Gastroesophageal sphincter (tissue), 4 donors: Measurements from ENCODE around the gene SNX24. TPM values are rescaled to one million over a fixed set of nuclear protein-coding genes. Genes with fewer than 3 reads are reported as not detected.

Experiments
- ATAC-seq: fragments of 150-250 bp; one replicate; pipeline ENCODE4 v1.9.1; 2016; ENCODE audit warnings: mild to moderate bottlenecking, moderate library complexity
- H3K27ac ChIP-seq, 4 donors: fragments of 200-600 bp; sonication (generic) in 3 of 4; 1 replicate in 3 of 4; 2 replicates in 1 of 4; pipeline ENCODE4 v1.5.1; 2016 to 2019
- H3K27me3 ChIP-seq: fragments of 200-600 bp; sonication (generic); one replicate; pipeline ENCODE4 v1.5.1; 2019
- H3K36me3 ChIP-seq, 2 donors: fragments of 200-600 bp; sonication (generic); one replicate each; pipeline ENCODE4 v1.5.1; 2019; ENCODE audit warnings: control low read depth in 1 of 2
- H3K4me1 ChIP-seq, 3 donors: fragments of 200-600 bp; sonication (generic); 1 replicate in 2 of 3; 2 replicates in 1 of 3; pipeline ENCODE4 v1.5.1; 2016 to 2019; ENCODE audit warnings: control low read depth in 2 of 3
- H3K4me3 ChIP-seq, 2 donors: fragments of 200-600 bp; sonication (generic); one replicate each; pipeline ENCODE4 v1.5.1; 2019; ENCODE audit warnings: mild to moderate bottlenecking in 1 of 2, moderate library complexity in 1 of 2
- H3K9me3 ChIP-seq, 3 donors: fragments of 200-600 bp; sonication (generic); one replicate each; pipeline ENCODE4 v1.5.1; 2017 to 2019; ENCODE audit warnings: control low read depth in 2 of 3
- CTCF ChIP-seq, 4 experiments: fragments of 200-600 bp in 2 of 4; fragments of 450-650 bp in 2 of 4; sonication (generic) in 1 of 4; IDR thresholded peaks; one replicate each; pipeline ENCODE4 v1.5.1; 2017 to 2019; ENCODE audit warnings: antibody characterized with exemption in 4 of 4, mild to moderate bottlenecking in 2 of 4, moderate library complexity in 2 of 4
- EP300 ChIP-seq: sonication (generic); formaldehyde crosslinking; IDR thresholded peaks from one replicate; pipeline ENCODE4 v1.6.1; 2017; ENCODE audit warnings: antibody characterized with exemption, mild to moderate bottlenecking
- POLR2A ChIP-seq, 2 donors: fragments of 450-650 bp; IDR thresholded peaks; one replicate each; pipeline ENCODE4 v1.6.1; 2017; ENCODE audit warnings: antibody characterized with exemption in 2 of 2, mild to moderate bottlenecking in 2 of 2, moderate library complexity in 1 of 2
- POLR2AphosphoS5 ChIP-seq: sonication (generic); formaldehyde crosslinking; IDR thresholded peaks from one replicate; pipeline ENCODE4 v1.6.1; 2017; ENCODE audit warnings: antibody characterized with exemption
- WGBS, 2 donors: methylation state at CpG; one replicate each; pipeline ENCODE4 v1.1.5; 2018; ENCODE audit warnings: low coverage in 1 of 2; 5-methylcytosine and 5-hydroxymethylcytosine counted together
- total RNA-seq, 4 donors: library from RNA; depleted of rRNA; stranded (reverse); fragments of >200 nt; gene quantifications; one replicate each; pipeline ENCODE4 v1.1.0, GENCODE V29; 2016

Gene SNX24
- total RNA-seq, 4 donors from 2014 or later = 10.1 to 33.6 (median 14.8) TPM

GRCh38 chr5:123001808-123002207 lies 156.4 kb downstream of the SNX24 start:
- no peak overlapping the region for H3K4me3 ChIP-seq
- 76 to 86% methylated on average over 4 to 7 of the region's 7 CpGs for WGBS, 2 donors
- H3K36me3 ChIP-seq = peaks cover 0 to 26% of the 10 kb centered on the region in 2 donors
- ATAC-seq = no peak
- no peaks in the 10 kb centered on the region for H3K9me3 ChIP-seq
- no peaks in the 10 kb centered on the region for H3K4me1 ChIP-seq
- no peak overlapping the region for H3K27ac ChIP-seq
- H3K27me3 ChIP-seq = no peaks in the 10 kb centered on the region
- TF ChIP-seq POLR2A (IDR thresholded peaks at IDR 0.05) = no peak
- TF ChIP-seq EP300 = no peak
- no peak for TF ChIP-seq POLR2AphosphoS5
- no peak for TF ChIP-seq CTCF (IDR thresholded peaks at IDR 0.05)

GRCh38 chr5:123007182-123007581 lies 161.8 kb downstream of the SNX24 start:
- H3K27me3 ChIP-seq = no peaks in the 10 kb centered on the region
- TF ChIP-seq EP300 = no peak
- TF ChIP-seq POLR2A (IDR thresholded peaks at IDR 0.05) = no peak
- TF ChIP-seq POLR2AphosphoS5 = no peak
- TF ChIP-seq CTCF (IDR thresholded peaks at IDR 0.05) = no peak
- peaks cover 0 to 29% of the 10 kb centered on the region in 2 donors for H3K36me3 ChIP-seq
- H3K4me3 ChIP-seq = no peak overlapping the region
- no peaks in the 10 kb centered on the region for H3K4me1 ChIP-seq
- H3K27ac ChIP-seq = no peak overlapping the region
- ATAC-seq = no peak
- no peaks in the 10 kb centered on the region for H3K9me3 ChIP-seq
- 93 to 100% methylated on average over 3 to 6 of the region's 6 CpGs for WGBS, 2 donors

- no peak overlapping the region for H3K27ac ChIP-seq
- ATAC-seq = no peak
- TF ChIP-seq CTCF (IDR thresholded peaks at IDR 0.05) (no peak), EP300 (no peak), POLR2AphosphoS5 (no peak), POLR2A (IDR thresholded peaks at IDR 0.05) (no peak)
- no peaks in the 10 kb centered on the region for H3K27me3 ChIP-seq
- H3K4me1 ChIP-seq = no peaks in the 10 kb centered on the region
- no peak overlapping the region for H3K4me3 ChIP-seq
- peaks cover 0 to 25% of the 10 kb centered on the region in 2 donors for H3K36me3 ChIP-seq
- no peaks in the 10 kb centered on the region for H3K9me3 ChIP-seq
- 86 to 87% methylated on average over 4 to 6 of the region's 6 CpGs for WGBS, 2 donors
Measured at GRCh38 chr5:123007754-123008153, 162.3 kb downstream of the SNX24 start.

GRCh38 chr5:123012321-123012720 lies 166.9 kb downstream of the SNX24 start:
- no peak for ATAC-seq
- Histone ChIP-seq H3K9me3 (no peaks in the 10 kb centered on the region), H3K27ac (no peak overlapping the region), H3K4me3 (no peak overlapping the region), H3K36me3 (peaks cover 0 to 15% of the 10 kb centered on the region in 2 donors), H3K4me1 (no peaks in the 10 kb centered on the region), H3K27me3 (no peaks in the 10 kb centered on the region)
- WGBS, 2 donors = 60 to 74% methylated on average over 1 of the region's 1 CpG
- no peak for TF ChIP-seq EP300
- TF ChIP-seq POLR2A (IDR thresholded peaks at IDR 0.05) = no peak
- no peak for TF ChIP-seq CTCF (IDR thresholded peaks at IDR 0.05)
- no peak for TF ChIP-seq POLR2AphosphoS5

GRCh38 chr5:123014689-123015088 lies 169.3 kb downstream of the SNX24 start:
- H3K4me1 ChIP-seq = no peaks in the 10 kb centered on the region
- no peaks in the 10 kb centered on the region for H3K27me3 ChIP-seq
- TF ChIP-seq POLR2A (IDR thresholded peaks at IDR 0.05) = no peak
- TF ChIP-seq EP300 = no peak
- TF ChIP-seq CTCF (IDR thresholded peaks at IDR 0.05) = no peak
- TF ChIP-seq POLR2AphosphoS5 = no peak
- no peak overlapping the region for H3K27ac ChIP-seq
- H3K9me3 ChIP-seq = no peaks in the 10 kb centered on the region
- WGBS, 2 donors = 69 to 80% methylated on average over 1 of the region's 1 CpG
- peaks cover 0 to 5% of the 10 kb centered on the region in 2 donors for H3K36me3 ChIP-seq
- no peak overlapping the region for H3K4me3 ChIP-seq
- no peak for ATAC-seq
